VCaP (cell line): ENCODE results near the gene TEAD1.
"Not testable (repeated sequence)": the region's sequence is repeated elsewhere in the genome, so short reads cannot be mapped to it uniquely, and the experiment has no call there.

Experiments used
- H3K27ac ChIP-seq: fragments of 450-650 bp; 2 replicates; pipeline ENCODE4 v1.5.1; 2017
- CTCF ChIP-seq: fragments of 450-650 bp; conservative IDR thresholded peaks from 2 replicates; pipeline ENCODE4 v1.5.1; 2017; ENCODE audit warnings: mild to moderate bottlenecking, moderate library complexity

TEAD1 gene

GRCh38 chr11:12756867-12757266 lies 82.6 kb downstream of the TEAD1 start:
- H3K27ac ChIP-seq = no peak overlapping the region
- no peak for TF ChIP-seq CTCF

- no peak for TF ChIP-seq CTCF
- no peak overlapping the region for H3K27ac ChIP-seq
Measured at GRCh38 chr11:12757416-12757815, 83.2 kb downstream of the TEAD1 start.

GRCh38 chr11:12758117-12758516 lies 83.9 kb downstream of the TEAD1 start:
- H3K27ac ChIP-seq = not testable (repeated sequence)

GRCh38 chr11:12761029-12761428 lies 86.8 kb downstream of the TEAD1 start:
- no peak overlapping the region for H3K27ac ChIP-seq
- no peak for TF ChIP-seq CTCF

- TF ChIP-seq CTCF = no peak
- no peak overlapping the region for H3K27ac ChIP-seq
Measured at GRCh38 chr11:12762278-12762677, 88.1 kb downstream of the TEAD1 start.

GRCh38 chr11:12762696-12763324 lies 88.6 kb downstream of the TEAD1 start:
- no peak for TF ChIP-seq CTCF
- no peak overlapping the region for H3K27ac ChIP-seq

- no peak overlapping the region for H3K27ac ChIP-seq
- TF ChIP-seq CTCF = no peak
Measured at GRCh38 chr11:12764187-12764914, 90.1 kb downstream of the TEAD1 start.

- no peak for TF ChIP-seq CTCF
- no peak overlapping the region for H3K27ac ChIP-seq
Measured at GRCh38 chr11:12765428-12765827, 91.2 kb downstream of the TEAD1 start.
